Kidney tubule cell (primary cell): ENCODE results near the gene NEGR1.
A peak's percentile ranks its signal among the peaks of the same experiment; 100 is the strongest.

Experiments used
- DNase-seq: peaks from one replicate; pipeline ENCODE4 v3.0.0-alpha.2; 2018; ENCODE audit warnings: low spot score

Gene NEGR1

DNA sequence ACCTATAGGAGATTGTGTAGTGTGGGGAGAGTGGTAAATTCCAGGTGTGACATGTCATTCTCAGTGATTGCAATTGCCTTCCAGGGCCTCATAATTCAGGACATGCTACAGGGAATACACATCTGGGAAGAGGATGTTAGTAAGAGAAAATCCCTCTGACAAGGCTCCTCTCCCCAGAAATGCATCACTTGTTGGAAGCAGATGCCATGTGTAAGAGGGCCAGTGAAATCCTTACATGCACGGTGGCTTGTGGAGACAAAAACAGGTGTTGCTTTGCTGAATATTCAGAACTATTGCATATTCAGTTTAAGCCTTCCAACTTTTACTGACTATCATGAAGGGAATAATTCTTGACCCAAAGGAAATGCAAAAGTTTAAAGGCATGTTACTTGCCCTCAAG lies 503.4 kb downstream of the NEGR1 start:
- no peak for DNase-seq

GRCh38 chr1:71777094-71777493 lies 505.2 kb downstream of the NEGR1 start:
- DNase-seq = no peak

DNA sequence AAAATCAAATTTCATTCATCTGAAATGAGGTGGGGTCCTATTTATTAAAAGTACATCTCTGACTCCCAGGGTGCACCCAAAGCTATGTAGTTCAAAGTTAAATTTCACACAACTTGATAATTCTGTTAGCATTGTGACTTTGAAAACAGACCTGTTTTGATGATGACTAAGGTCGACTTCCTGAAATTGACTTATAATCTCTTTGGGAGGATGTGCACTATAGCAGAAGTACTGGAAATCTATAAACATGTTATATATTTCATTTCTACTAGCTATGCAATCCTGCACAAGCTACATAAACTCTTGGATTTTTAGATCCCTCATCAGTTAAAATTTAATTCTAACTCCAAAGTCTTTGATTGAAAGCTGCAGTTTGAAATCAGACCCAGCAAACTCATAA lies 507.6 kb downstream of the NEGR1 start:
- no peak for DNase-seq

GRCh38 chr1:71770121-71770520 lies 512.2 kb downstream of the NEGR1 start:
- DNase-seq = peak; percentile 9

- DNase-seq = no peak
Measured at GRCh38 chr1:71766748-71767147, 515.6 kb downstream of the NEGR1 start.

GRCh38 chr1:71762514-71763255 lies 519.7 kb downstream of the NEGR1 start:
- no peak for DNase-seq

DNA sequence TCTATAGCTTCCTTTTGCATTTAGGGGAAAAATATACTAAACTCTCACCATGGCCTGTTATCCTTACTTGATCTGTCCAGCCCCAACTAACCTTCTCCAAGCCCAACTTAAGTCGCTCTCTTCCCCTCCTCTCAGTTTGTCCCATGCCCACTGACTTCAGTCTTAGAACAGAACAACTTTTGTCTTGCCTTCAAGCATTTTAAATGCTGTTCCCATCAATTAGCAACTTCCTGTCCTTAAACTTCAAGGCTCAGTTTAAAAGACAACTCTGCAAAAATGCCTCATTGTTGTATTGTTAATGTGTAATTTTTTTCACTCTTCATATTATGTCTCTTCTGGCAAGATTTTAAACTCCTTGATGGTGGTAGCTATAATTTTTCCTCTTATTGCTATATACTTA lies 526.9 kb downstream of the NEGR1 start:
- DNase-seq = no peak

GRCh38 chr1:71753746-71754145 lies 528.6 kb downstream of the NEGR1 start:
- no peak for DNase-seq

- no peak for DNase-seq
Measured at GRCh38 chr1:71745326-71745725, 537.0 kb downstream of the NEGR1 start.

- DNase-seq = no peak
Measured at GRCh38 chr1:71743862-71744261, 538.5 kb downstream of the NEGR1 start.

GRCh38 chr1:71738910-71739309 lies 543.4 kb downstream of the NEGR1 start:
- DNase-seq = no peak

DNA sequence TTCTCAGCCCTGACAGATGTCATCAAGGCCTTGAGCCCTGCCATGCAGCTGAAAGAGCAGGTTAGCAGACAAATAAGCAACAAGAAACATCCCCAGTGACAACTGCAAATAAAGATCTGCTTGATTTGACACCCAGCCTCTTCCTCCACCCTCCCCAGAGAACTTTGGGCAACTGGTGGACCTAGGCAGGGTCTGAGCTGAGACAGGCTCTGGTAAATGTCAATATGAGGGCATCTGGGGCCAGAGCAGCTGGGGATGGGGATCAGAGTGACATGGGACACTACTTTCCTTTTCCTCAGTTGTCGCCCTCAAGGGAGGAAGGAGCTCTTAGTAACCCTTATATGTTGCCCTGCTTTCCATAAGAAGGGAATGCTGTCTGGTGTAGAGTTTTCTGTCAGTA lies 544.1 kb downstream of the NEGR1 start:
- DNase-seq = no peak

- DNase-seq = no peak
Measured at GRCh38 chr1:71737768-71738167, 544.6 kb downstream of the NEGR1 start.

DNA sequence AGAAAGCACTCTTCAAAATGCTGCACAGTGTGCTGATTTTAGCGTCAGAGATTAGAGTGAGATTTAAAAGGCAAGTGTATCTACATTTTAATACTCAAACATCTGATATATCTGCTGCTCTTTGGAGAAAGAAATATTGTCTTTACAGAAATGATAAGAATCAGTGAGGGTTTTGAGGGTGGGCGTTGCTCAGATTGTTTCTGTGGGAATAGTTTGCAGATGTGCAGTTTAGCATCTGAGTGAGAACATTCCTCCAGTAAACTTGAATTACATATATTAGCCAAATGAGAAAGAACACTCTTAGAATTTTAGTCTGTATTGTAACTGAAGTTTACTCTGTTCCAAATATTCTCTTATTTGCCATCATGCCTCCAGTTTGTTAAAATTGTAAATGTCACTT lies 549.2 kb downstream of the NEGR1 start:
- no peak for DNase-seq

DNA sequence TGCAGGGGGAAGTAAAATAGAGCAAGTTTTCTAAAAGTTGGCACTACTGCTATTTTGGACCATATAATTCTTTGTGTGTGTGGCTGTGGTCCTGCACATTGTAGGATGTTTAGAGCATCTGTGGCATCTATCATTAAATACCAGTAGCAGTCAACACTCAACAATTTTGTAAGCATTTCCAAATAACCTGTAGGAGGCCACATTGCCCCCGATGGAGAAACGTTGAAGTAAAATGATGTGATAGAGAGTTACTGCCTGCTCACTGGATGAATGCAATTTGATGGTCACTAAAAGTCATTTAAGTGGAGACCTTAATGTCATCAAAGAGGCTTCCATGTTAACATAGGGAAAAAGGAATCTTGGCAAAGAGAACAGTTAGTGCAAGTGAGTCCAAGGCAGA lies 560.8 kb downstream of the NEGR1 start:
- no peak for DNase-seq

DNA sequence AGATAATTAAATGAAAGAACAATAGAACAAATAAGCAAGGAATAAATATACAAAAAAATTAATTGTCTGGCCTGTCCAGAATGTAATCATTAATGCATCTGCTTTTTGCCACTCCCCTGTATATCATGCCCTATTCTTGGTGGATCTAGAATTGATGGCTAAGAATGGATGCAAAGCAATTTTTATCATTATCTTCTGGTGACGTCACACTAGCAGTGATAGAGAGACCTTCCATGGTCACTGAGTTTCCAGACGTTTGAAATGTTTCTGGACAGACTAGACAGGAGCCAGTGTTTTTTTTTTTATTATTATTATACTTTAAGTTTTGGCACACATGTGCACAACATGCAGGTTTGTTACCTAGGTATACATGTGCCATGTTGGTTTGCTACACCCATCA lies 563.0 kb downstream of the NEGR1 start:
- no peak for DNase-seq

- no peak for DNase-seq
Measured at GRCh38 chr1:71717186-71717585, 565.2 kb downstream of the NEGR1 start.

GRCh38 chr1:71711456-71711855 lies 570.9 kb downstream of the NEGR1 start:
- DNase-seq = no peak

GRCh38 chr1:71706029-71706671 lies 576.2 kb downstream of the NEGR1 start:
- no peak for DNase-seq

DNA sequence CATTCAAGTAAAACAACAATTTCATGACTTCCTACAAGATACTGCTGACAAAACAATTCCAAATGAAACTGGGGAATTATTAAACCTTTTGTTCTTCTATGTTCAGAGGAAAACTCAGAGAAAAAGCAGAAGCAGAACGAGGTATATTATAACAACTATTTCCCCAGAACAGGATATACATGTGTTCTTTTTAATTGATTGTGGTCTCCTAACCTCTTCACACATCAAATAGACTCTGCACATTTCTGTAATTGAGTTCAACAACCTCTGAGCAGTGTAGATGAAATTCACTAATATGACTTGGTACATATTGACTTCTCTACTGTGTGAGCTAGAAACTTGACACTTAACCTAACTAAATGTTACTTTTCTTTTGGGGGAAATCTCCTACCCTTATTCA lies 584.2 kb downstream of the NEGR1 start:
- no peak for DNase-seq

DNA sequence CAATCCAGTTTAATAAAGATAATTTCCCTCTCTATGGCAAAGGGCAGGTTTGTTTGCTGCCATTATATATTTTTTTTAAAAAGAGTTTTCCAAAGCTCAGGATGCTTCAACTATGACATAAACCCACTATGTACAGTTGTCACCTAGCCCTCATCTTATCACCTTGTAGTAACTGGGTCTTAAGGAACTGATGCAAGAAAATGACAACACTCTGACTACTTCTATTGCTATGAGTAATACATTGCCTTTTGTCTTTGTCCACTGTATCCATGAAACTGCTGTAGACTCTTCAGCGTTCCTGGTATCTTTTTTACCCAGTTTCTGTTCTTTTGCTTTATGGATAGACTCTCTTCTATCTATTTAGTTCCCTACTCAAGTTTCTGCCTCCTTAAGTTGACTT lies 586.5 kb downstream of the NEGR1 start:
- DNase-seq = peak; percentile 38

DNA sequence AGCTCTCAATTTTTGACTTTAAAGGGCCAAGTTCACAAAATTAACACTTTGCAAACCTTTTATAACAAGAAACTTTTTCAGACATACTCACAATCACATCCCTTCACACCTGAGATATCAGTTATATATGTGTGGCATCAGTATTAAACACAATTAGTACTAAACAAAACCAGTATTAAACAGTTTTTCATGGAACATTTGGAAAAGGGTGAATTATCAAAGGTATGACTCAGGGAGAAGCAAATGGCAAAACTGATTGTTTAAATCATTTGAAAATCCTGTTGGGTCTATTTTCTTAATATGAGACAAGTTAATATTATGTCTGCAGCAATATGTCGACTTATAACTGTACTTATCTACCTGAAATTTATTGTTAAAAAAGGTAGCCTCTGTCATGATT lies 587.3 kb downstream of the NEGR1 start:
- no peak for DNase-seq

DNA sequence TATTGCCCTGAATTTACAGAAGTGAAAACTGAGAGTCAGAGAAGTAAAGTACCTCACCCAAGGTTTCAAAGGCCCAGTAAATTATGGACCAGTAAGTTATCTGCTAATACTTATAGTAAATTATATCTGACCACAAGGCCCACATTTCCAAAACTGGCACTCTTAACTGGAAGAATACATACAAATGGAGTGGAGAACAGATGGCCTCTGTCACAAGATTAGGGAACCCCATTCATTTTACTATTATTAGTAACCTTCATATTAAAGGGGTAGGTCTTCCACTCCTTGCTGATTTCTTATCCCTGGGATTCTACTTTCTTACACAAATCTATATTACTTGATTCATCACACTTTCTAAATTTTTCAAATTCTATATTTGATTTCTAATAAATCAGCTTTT lies 588.8 kb downstream of the NEGR1 start:
- DNase-seq = no peak

GRCh38 chr1:71689635-71690034 lies 592.7 kb downstream of the NEGR1 start:
- no peak for DNase-seq
